H1 (cell line): ENCODE data around the gene CDYL2. TPM values are rescaled to one million over a fixed set of nuclear protein-coding genes. Genes with fewer than 3 reads are reported as not detected.

Experiments
- CTCF ChIA-PET: fragments of 300-600 bp; sonication (Branson Sonifier 250); formaldehyde crosslinking; loops from one replicate; lab custom pipeline; 2021; ENCODE audit not compliant: partially characterized antibody; lab: Charles Lee
- POLR2A ChIA-PET: fragments of 300-600 bp; sonication (Branson Sonifier 250); formaldehyde crosslinking; loops from one replicate; lab custom pipeline; 2021; ENCODE audit warnings: inconsistent platforms; ENCODE audit not compliant: partially characterized antibody; lab: Charles Lee
- DNase-seq, 2 experiments: peaks; one replicate each; pipeline versions ENCODE4 v3.0.0 to v3.0.0-alpha.2; 2010 to 2022; ENCODE audit warnings: low spot score in 2 of 2, low read depth in 1 of 2, mixed read lengths in 1 of 2
- FAIRE-seq: peaks from 2 replicates; lab custom pipeline; 2011; peaks lifted over from hg19 to GRCh38; lab: Jason Lieb, UNC
- H2AFZ ChIP-seq: 2 replicates; pipeline ENCODE4 v1.8.1; 2012; ENCODE audit warnings: low read length, inconsistent platforms
- H2AK5ac ChIP-seq: 2 replicates; pipeline ENCODE4 v1.6.1; 2013; ENCODE audit warnings: low read depth, low read length
- H2BK120ac ChIP-seq: replicated peaks from 2 replicates; pipeline ENCODE3; 2013; ENCODE audit warnings: low read depth, low read length, inconsistent platforms
- H2BK12ac ChIP-seq: 2 replicates; pipeline ENCODE4 v1.6.1; 2013; ENCODE audit warnings: low read depth, low read length
- H2BK15ac ChIP-seq: 2 replicates; pipeline ENCODE4 v1.6.1; 2013; ENCODE audit warnings: low read length
- H2BK20ac ChIP-seq: 2 replicates; pipeline ENCODE4 v1.6.1; 2013; ENCODE audit warnings: low read length
- H2BK5ac ChIP-seq: 2 replicates; pipeline ENCODE4 v1.6.1; 2013; ENCODE audit warnings: low read depth, low read length
- H3K14ac ChIP-seq: 2 replicates; pipeline ENCODE4 v1.6.1; 2013; ENCODE audit warnings: inconsistent platforms; ENCODE audit not compliant: insufficient read length
- H3K18ac ChIP-seq: 2 replicates; pipeline ENCODE4 v1.6.1; 2013; ENCODE audit warnings: low read length; ENCODE audit errors: extremely low read depth
- H3K23ac ChIP-seq: 2 replicates; pipeline ENCODE4 v1.6.1; 2013; ENCODE audit warnings: inconsistent platforms; ENCODE audit not compliant: insufficient read length
- H3K23me2 ChIP-seq: 2 replicates; pipeline ENCODE4 v1.6.1; 2013; ENCODE audit warnings: low read depth, low read length
- H3K27ac ChIP-seq: 2 replicates; pipeline ENCODE4 v1.6.1; 2011; ENCODE audit warnings: low read depth, low read length, inconsistent platforms
- H3K27me3 ChIP-seq, 4 experiments: replicated peaks in 1 of 4; 1 replicate in 1 of 4; 2 replicates in 3 of 4; pipeline versions ENCODE4 v1.6.1 to v1.8.1; 2011 to 2013; ENCODE audit warnings: low read length in 3 of 4, mild to moderate bottlenecking in 3 of 4, inconsistent platforms in 2 of 4, mixed read lengths in 2 of 4, moderate library complexity in 1 of 4; ENCODE audit not compliant: control insufficient read depth in 3 of 4, insufficient read depth in 3 of 4; ENCODE audit errors: extremely low read depth in 1 of 4
- H3K36me3 ChIP-seq, 4 experiments: 2 replicates each; pipeline versions ENCODE4 v1.6.1 to v1.8.1; 2011 to 2013; ENCODE audit warnings: mild to moderate bottlenecking in 4 of 4, low read length in 3 of 4, moderate library complexity in 2 of 4, control low read depth in 1 of 4, inconsistent platforms in 1 of 4; ENCODE audit not compliant: insufficient read depth in 4 of 4, control insufficient read depth in 2 of 4
- H3K4ac ChIP-seq: replicated peaks from 2 replicates; pipeline ENCODE3; 2013; ENCODE audit warnings: low read length, low read depth, mixed read lengths, inconsistent platforms; ENCODE audit not compliant: insufficient read length
- H3K4me1 ChIP-seq, 4 experiments: replicated peaks in 1 of 4; 1 replicate in 1 of 4; 2 replicates in 3 of 4; pipeline versions ENCODE4 v1.6.1 to v1.8.1; 2011 to 2013; ENCODE audit warnings: low read length in 3 of 4, inconsistent platforms in 2 of 4, mixed read lengths in 1 of 4; ENCODE audit not compliant: insufficient read depth in 4 of 4, control insufficient read depth in 3 of 4
- H3K4me2 ChIP-seq, 2 experiments: 2 replicates each; pipeline versions ENCODE4 v1.6.1 to v1.8.1; 2011 to 2013; ENCODE audit warnings: low read depth in 2 of 2, low read length in 2 of 2, control low read depth in 1 of 2, inconsistent platforms in 1 of 2, mild to moderate bottlenecking in 1 of 2; ENCODE audit not compliant: insufficient read depth in 1 of 2
- H3K4me3 ChIP-seq, 4 experiments: fragments of 200-600, 300-600 bp in 1 of 4; sonication (generic), shearing (Covaris generic), sonication (Bioruptor Twin) in 1 of 4; 2 replicates each; pipeline versions ENCODE4 v1.5.1 to v1.8.1; 2011 to 2016; ENCODE audit warnings: low read length in 4 of 4, low read depth in 3 of 4, control low read depth in 2 of 4, inconsistent platforms in 2 of 4, mild to moderate bottlenecking in 2 of 4, mixed read lengths in 1 of 4, moderate library complexity in 1 of 4; ENCODE audit not compliant: insufficient read depth in 2 of 4; ENCODE audit errors: extremely low read depth in 1 of 4
- H3K56ac ChIP-seq: replicated peaks from 2 replicates; pipeline ENCODE3; 2013; ENCODE audit warnings: low read depth, mild to moderate bottlenecking, mixed read lengths, low read length, inconsistent platforms; ENCODE audit not compliant: insufficient read length
- H3K79me1 ChIP-seq: 2 replicates; pipeline ENCODE4 v1.6.1; 2013; ENCODE audit warnings: low read depth, low read length, control low read depth
- H3K79me2 ChIP-seq, 2 experiments: 2 replicates each; pipeline versions ENCODE4 v1.6.1 to v1.8.1; 2012 to 2013; ENCODE audit warnings: low read length in 2 of 2, mild to moderate bottlenecking in 2 of 2, inconsistent platforms in 1 of 2; ENCODE audit not compliant: insufficient read depth in 2 of 2, control insufficient read depth in 1 of 2
- H3K9ac ChIP-seq, 4 experiments: replicated peaks in 1 of 4; 1 replicate in 1 of 4; 2 replicates in 3 of 4; pipeline versions ENCODE4 v1.6.1 to v1.8.1; 2011 to 2013; ENCODE audit warnings: low read depth in 3 of 4, low read length in 3 of 4, control low read depth in 2 of 4, mild to moderate bottlenecking in 2 of 4, moderate library complexity in 2 of 4, inconsistent platforms in 1 of 4; ENCODE audit errors: extremely low read depth in 1 of 4
- H3K9me3 ChIP-seq, 2 experiments: 2 replicates each; pipeline versions ENCODE4 v1.6.1 to v1.8.1; 2012 to 2013; ENCODE audit warnings: mild to moderate bottlenecking in 2 of 2, moderate library complexity in 2 of 2, control low read depth in 1 of 2, inconsistent platforms in 1 of 2, low read depth in 1 of 2, low read length in 1 of 2, mixed read lengths in 1 of 2; ENCODE audit not compliant: insufficient read depth in 2 of 2
- H4K20me1 ChIP-seq, 2 experiments: replicated peaks in 1 of 2; 2 replicates each; pipeline versions ENCODE3 to v1.8.1; 2011 to 2013; ENCODE audit warnings: inconsistent platforms in 2 of 2, low read length in 2 of 2, mild to moderate bottlenecking in 1 of 2; ENCODE audit not compliant: insufficient read depth in 2 of 2, control insufficient read depth in 1 of 2
- H4K5ac ChIP-seq: 2 replicates; pipeline ENCODE4 v1.6.1; 2013; ENCODE audit warnings: low read length, low read depth, mixed read lengths, inconsistent platforms; ENCODE audit not compliant: insufficient read length
- H4K8ac ChIP-seq: 2 replicates; pipeline ENCODE4 v1.8.0; 2013; ENCODE audit warnings: mild to moderate bottlenecking, moderate library complexity, low read length, inconsistent platforms; ENCODE audit not compliant: insufficient read depth; ENCODE audit errors: extremely low read depth
- H4K91ac ChIP-seq: replicated peaks from 2 replicates; pipeline ENCODE3; 2013; ENCODE audit warnings: low read length, mixed read lengths, inconsistent platforms; ENCODE audit not compliant: insufficient read length
- JUN ChIP-seq: IDR thresholded peaks from 2 replicates; pipeline ENCODE4 v1.6.1; 2011; ENCODE audit warnings: low read depth, mild to moderate bottlenecking, improper control_type of control experiment, low read length
- MAX ChIP-seq: IDR thresholded peaks from 2 replicates; pipeline ENCODE4 v1.6.1; 2012; ENCODE audit warnings: inconsistent platforms
- NRF1 ChIP-seq: IDR thresholded peaks from 2 replicates; pipeline ENCODE4 v1.6.1; 2011; ENCODE audit warnings: mild to moderate bottlenecking, low read depth, low read length, improper control_type of control experiment
- SIX5 ChIP-seq: IDR thresholded peaks from 2 replicates; pipeline ENCODE4 v1.6.1; 2011; ENCODE audit warnings: mild to moderate bottlenecking, low read depth, low read length
- TBP ChIP-seq: IDR thresholded peaks from 2 replicates; pipeline ENCODE4 v1.6.1; 2011; ENCODE audit warnings: low read depth, low read length, improper control_type of control experiment
- WGBS, 2 experiments: shearing (Covaris generic) in 1 of 2; methylation state at CpG; one replicate each; pipeline versions ENCODE4 v1.1.6 to v1.1.7; 2013 to 2015; ENCODE audit warnings: low lambda C conversion rate in 2 of 2, mixed read lengths in 2 of 2, inconsistent platforms in 1 of 2, low coverage in 1 of 2, missing lambda C conversion rate in 1 of 2; ENCODE audit not compliant: insufficient replicate concordance in 2 of 2, insufficient coverage in 1 of 2, insufficient read length in 1 of 2; ENCODE audit errors: extremely low coverage in 1 of 2, missing lambda C conversion rate in 1 of 2; 5-methylcytosine and 5-hydroxymethylcytosine counted together
- polyA plus RNA-seq, 7 experiments: library from polyadenylated mRNA; depleted of rRNA in 3 of 7; stranded (reverse) in 5 of 7; unstranded in 2 of 7; fragments of >200 nt in 5 of 7; fragments of 200-250 nt in 2 of 7; gene quantifications; 1 replicate in 5 of 7; 2 replicates in 1 of 7; 4 replicates in 1 of 7; pipeline versions ENCODE4 v1.2.1 to v1.2.3, GENCODE V29; 2011 to 2013; ENCODE audit warnings: missing spikeins in 2 of 7, mixed read lengths in 2 of 7
- total RNA-seq: library from RNA; stranded (reverse); fragmentation: NEBNext Ultra II Directional; extraction: Animal tissue kit (Norgen Biotek cat#: 25700); gene quantifications from 2 replicates; pipeline ENCODE4 v1.2.1, GENCODE V29; 2021

Gene CDYL2
- total and polyA plus RNA-seq, 2 of the 8 experiments (the other 6 are each of a cell fraction or from before 2014, with no cell fraction given) = 0.33 to 5.3 TPM

- no peak overlapping the region for H2AFZ ChIP-seq
- H3K79me2 ChIP-seq = no peaks in the 10 kb centered on the region
- WGBS, 2 experiments = 70% methylated on average over 3 of the region's 3 CpGs; no CpG with 5 or more reads in 1 of the 2 experiments
- H4K20me1 ChIP-seq = no peaks in the 10 kb centered on the region
- no peak overlapping the region for H2BK120ac ChIP-seq
- TF ChIP-seq NRF1 (no peak), MAX (no peak), TBP (no peak), JUN (no peak), SIX5 (no peak)
- H4K5ac ChIP-seq = no peak overlapping the region
- ChIA-PET POLR2A (interaction anchor here (0.6 kb wide), 1 partner anchor 399 kb away, joined by 5 read pairs; no protein-coding TSS in a partner anchor), CTCF (interaction anchor here (1.1 to 1.5 kb wide), 2 partner anchors 74 to 223 kb away, joined by 3 to 5 read pairs; no protein-coding TSS in a partner anchor)
- H4K8ac ChIP-seq = no peak overlapping the region
- no peak overlapping the region for H3K4me2 ChIP-seq
- no peaks in the 10 kb centered on the region for H3K27me3 ChIP-seq
- H3K14ac ChIP-seq = no peak overlapping the region
- H3K18ac ChIP-seq = no peak overlapping the region
- no peak overlapping the region for H2AK5ac ChIP-seq
- FAIRE-seq (no peak), DNase-seq (no peak)
- H3K4me1 ChIP-seq = no peaks in the 10 kb centered on the region; a peak in 1 of 7 replicates
- no peak overlapping the region for H3K4ac ChIP-seq
- no peaks in the 10 kb centered on the region for H3K79me1 ChIP-seq
- H3K9ac ChIP-seq = no peak overlapping the region
- peaks cover 10 to 30% of the 10 kb centered on the region in 2 experiments; a peak in 3 of 4 replicates for H3K9me3 ChIP-seq
- H2BK5ac ChIP-seq = no peak overlapping the region
- H3K23ac ChIP-seq = no peak overlapping the region
- no peaks in the 10 kb centered on the region for H3K36me3 ChIP-seq
- no peak overlapping the region for H3K56ac ChIP-seq
- H3K27ac ChIP-seq = no peak overlapping the region
- H4K91ac ChIP-seq = no peak overlapping the region
- no peak overlapping the region for H3K4me3 ChIP-seq
- H3K23me2 ChIP-seq = no peaks in the 10 kb centered on the region; the same call in 1 of the 2 replicates
- no peak overlapping the region for H2BK20ac ChIP-seq
- H2BK12ac ChIP-seq = no peak overlapping the region
- H2BK15ac ChIP-seq = no peak overlapping the region
These were observed 53.2 kb downstream of the CDYL2 start for GRCh38 chr16:80751167-80751566.
